B cell (primary cell): ENCODE measurements around the gene SMIM35. TPM values are rescaled to one million over a fixed set of nuclear protein-coding genes. Genes with fewer than 3 reads are reported as not detected.

Experiments
- ATAC-seq: fragments of 200-7000 bp; cut with Tn5 transposase; one replicate; pipeline ENCODE4 v1.10.0; 2021; ENCODE audit warnings: low read depth, mild to moderate bottlenecking, moderate number of reproducible peaks, moderate library complexity
- CTCF ChIA-PET: fragments of 350-600 bp; sonication (Branson Sonifier 250); formaldehyde crosslinking; loops from one replicate; lab custom pipeline; 2021; ENCODE audit warnings: antibody characterized with exemption, inconsistent platforms; lab: Charles Lee
- POLR2A ChIA-PET: fragments of 350-600 bp; sonication (Branson Sonifier 250); formaldehyde crosslinking; loops from one replicate; lab custom pipeline; 2021; ENCODE audit warnings: antibody characterized with exemption; lab: Charles Lee
- DNase-seq: peaks from one replicate; pipeline ENCODE4 v3.0.0; 2013
- H2AFZ ChIP-seq: 2 replicates; pipeline ENCODE4 v1.6.1; 2012; ENCODE audit warnings: mild to moderate bottlenecking, low read depth, low read length; ENCODE audit not compliant: insufficient read depth, poor library complexity, severe bottlenecking
- H3K27ac ChIP-seq, 2 donors: 1 replicate in 1 of 2; 2 replicates in 1 of 2; pipeline ENCODE4 v1.5.1; 2012 to 2013; ENCODE audit warnings: low read length in 2 of 2, mild to moderate bottlenecking in 2 of 2, moderate library complexity in 1 of 2
- H3K27me3 ChIP-seq, 4 experiments: fragments of 200-600 bp in 1 of 4; sonication (generic) in 1 of 4; replicated peaks in 1 of 4; 1 replicate in 2 of 4; 2 replicates in 2 of 4; pipeline versions ENCODE4 v1.6.1 to v1.7.0; 2013 to 2016; ENCODE audit warnings: low read length in 3 of 4, mild to moderate bottlenecking in 2 of 4, mixed read lengths in 1 of 4, moderate library complexity in 1 of 4; ENCODE audit not compliant: insufficient read depth in 4 of 4, control insufficient read depth in 3 of 4; ENCODE audit errors: control extremely low read depth in 1 of 4
- H3K36me3 ChIP-seq, 2 experiments: replicated peaks in 1 of 2; 1 replicate in 1 of 2; 2 replicates in 1 of 2; pipeline versions ENCODE4 v1.6.1 to v1.7.1; 2013; ENCODE audit warnings: low read length in 1 of 2; ENCODE audit not compliant: insufficient read depth in 2 of 2, control insufficient read depth in 1 of 2; ENCODE audit errors: control extremely low read depth in 1 of 2, extremely low read depth in 1 of 2
- H3K4me1 ChIP-seq, 2 donors: fragments of 200-600 bp in 1 of 2; sonication (generic) in 1 of 2; 1 replicate in 1 of 2; 2 replicates in 1 of 2; pipeline versions ENCODE4 v1.5.1 to v1.6.1; 2013 to 2017; ENCODE audit warnings: low read length in 2 of 2; ENCODE audit not compliant: control insufficient read depth in 2 of 2, insufficient read depth in 2 of 2
- H3K4me2 ChIP-seq: replicated peaks from 2 replicates; pipeline ENCODE3; 2012; ENCODE audit warnings: mild to moderate bottlenecking, low read depth, low read length; ENCODE audit not compliant: poor library complexity, severe bottlenecking
- H3K4me3 ChIP-seq, 5 experiments: fragments of 200-600 bp in 1 of 5; sonication (generic) in 1 of 5; 1 replicate in 3 of 5; 2 replicates in 2 of 5; pipeline versions ENCODE4 v1.5.1 to v1.7.0; 2011 to 2016; ENCODE audit warnings: low read length in 4 of 5, mild to moderate bottlenecking in 4 of 5, low read depth in 2 of 5, control low read depth in 1 of 5, moderate library complexity in 1 of 5; ENCODE audit not compliant: insufficient read depth in 1 of 5; ENCODE audit errors: control extremely low read depth in 1 of 5, extremely low read depth in 1 of 5
- H3K79me2 ChIP-seq: fragments of 200-600 bp; sonication (generic); one replicate; pipeline ENCODE4 v1.6.0; 2016; ENCODE audit warnings: low read length; ENCODE audit not compliant: control insufficient read depth, insufficient read depth
- H3K9ac ChIP-seq: fragments of 200-600 bp; sonication (generic); 2 replicates; pipeline ENCODE4 v1.6.1; 2017; ENCODE audit warnings: mild to moderate bottlenecking, low read length, moderate library complexity
- H3K9me3 ChIP-seq, 3 donors: one replicate each; pipeline versions ENCODE4 v1.6.1 to v1.7.1; 2013; ENCODE audit warnings: low read length in 2 of 3; ENCODE audit not compliant: control insufficient read depth in 2 of 3, insufficient read depth in 1 of 3; ENCODE audit errors: control extremely low read depth in 1 of 3
- H4K20me1 ChIP-seq: 2 replicates; pipeline ENCODE4 v1.6.0; 2012; ENCODE audit warnings: mild to moderate bottlenecking, low read length; ENCODE audit not compliant: insufficient read depth, control insufficient read depth, poor library complexity, severe bottlenecking
- H3K27ac Mint-ChIP-seq: one replicate; pipeline ENCODE4 v1.8.0; 2021; ENCODE audit warnings: mixed read lengths
- H3K27me3 Mint-ChIP-seq: one replicate; pipeline ENCODE4 v1.8.0; 2021; ENCODE audit warnings: mixed read lengths
- H3K4me1 Mint-ChIP-seq: one replicate; pipeline ENCODE4 v1.8.0; 2021; ENCODE audit warnings: mixed read lengths
- H3K4me3 Mint-ChIP-seq: one replicate; pipeline ENCODE4 v1.8.0; 2021; ENCODE audit warnings: mixed read lengths
- H3K9me3 Mint-ChIP-seq: one replicate; pipeline ENCODE4 v1.8.0; 2022; ENCODE audit warnings: mixed read lengths; ENCODE audit not compliant: insufficient read depth
- CTCF ChIP-seq: fragments of 200-600 bp; IDR thresholded peaks from one replicate; pipeline ENCODE4 v1.8.0; 2022; ENCODE audit warnings: antibody characterized with exemption, mild to moderate bottlenecking
- EZH2 ChIP-seq: IDR thresholded peaks from 2 replicates; pipeline ENCODE4 v1.6.1; 2012; ENCODE audit warnings: borderline replicate concordance, low read depth, mild to moderate bottlenecking, moderate library complexity, low read length; ENCODE audit not compliant: insufficient read depth, poor library complexity, severe bottlenecking
- WGBS: methylation state at CpG from one replicate; pipeline ENCODE4 v1.1.5; 2013; ENCODE audit warnings: missing lambda C conversion rate; ENCODE audit not compliant: insufficient coverage; 5-methylcytosine and 5-hydroxymethylcytosine counted together
- intact Hi-C: fragments of 100-400 bp; cut with micrococcal nuclease; formaldehyde crosslinking; loops from one replicate; pipeline ENCODE4 v1.10.0; 2022
- polyA plus RNA-seq: library from polyadenylated mRNA; depleted of rRNA; stranded (reverse); fragments of >200 nt; gene quantifications from 2 replicates; pipeline ENCODE4 v1.2.3, GENCODE V29; 2012
- total RNA-seq, 2 donors: library from RNA; stranded (reverse); fragments of 120-200 nt in 1 of 2; gene quantifications; 1 replicate in 1 of 2; 2 replicates in 1 of 2; pipeline versions ENCODE4 v1.2.3 to v1.2.4, GENCODE V29; 2013 to 2022

SMIM35 gene
- total and polyA plus RNA-seq, 2 donors (not counting 1 experiment from before 2014, with no cell fraction given): 1.3 to 4.5 TPM

GRCh38 chr11:118012083-118012669 is 74.6 kb downstream of the SMIM35 start:
- Histone ChIP-seq H3K36me3 (no peaks in the 10 kb centered on the region), H3K4me3 (peak overlapping the region in 1 of 5 experiments; percentile 21), H3K27ac (peak overlapping the region; percentile 95 to 99), H3K4me1 (peaks cover 99 to 100% of the 10 kb centered on the region in 2 donors), H2AFZ (peak overlapping the region; percentile 29), H3K4me2 (peak overlapping the region; percentile 67), H3K9ac (no peak overlapping the region), H3K79me2 (no peaks in the 10 kb centered on the region), H3K9me3 (peaks cover 0 to 17% (median 5%) of the 10 kb centered on the region in 3 donors), H4K20me1 (no peaks in the 10 kb centered on the region), H3K27me3 (no peaks in the 10 kb centered on the region)
- 9% methylated on average over 6 of the region's 7 CpGs for WGBS
- Mint-ChIP-seq H3K9me3 (peaks cover 2% of the 10 kb centered on the region), H3K27me3 (no peaks in the 10 kb centered on the region), H3K4me1 (peaks cover 100% of the 10 kb centered on the region), H3K27ac (peak overlapping the region; percentile 99), H3K4me3 (peak overlapping the region; percentile 54)
- DNase-seq (peak; percentile 61), ATAC-seq (peak; percentile 18)
- intact Hi-C loops: loop anchor here (1.0 to 10.0 kb wide), 2 partner anchors 10 to 213 kb away; partner anchors contain the start of gene JAML
- ChIA-PET CTCF (interaction anchor here (0.8 to 10.5 kb wide), 8 partner anchors 10 to 66 kb away, joined by 3 to 133 read pairs (median 10); partner anchors contain the start of gene IL10RA), POLR2A (interaction anchor here (0.7 to 20.9 kb wide), 6 partner anchors 9 to 62 kb away, joined by 3 to 346 read pairs (median 14); partner anchors contain the start of gene IL10RA)
- no peak for TF ChIP-seq EZH2

- H4K20me1 ChIP-seq: no peaks in the 10 kb centered on the region
- H3K27ac Mint-ChIP-seq: peak overlapping the region; percentile 99
- peak overlapping the region in 2 of 5 experiments; percentile 2 to 38 for H3K4me3 ChIP-seq
- peak; percentile 96 for DNase-seq
- ChIA-PET POLR2A (interaction anchor here (0.6 to 20.9 kb wide), 7 partner anchors 16 to 1195 kb away, joined by 3 to 346 read pairs (median 8); partner anchors contain the start of genes CBL and IL10RA), CTCF (interaction anchor here (1.4 to 10.5 kb wide), 7 partner anchors 9 to 64 kb away, joined by 5 to 133 read pairs (median 10); partner anchors contain the start of gene IL10RA)
- no peaks in the 10 kb centered on the region for H3K27me3 Mint-ChIP-seq
- 26% methylated on average over 18 of the region's 21 CpGs for WGBS
- H3K4me1 ChIP-seq: peaks cover 99 to 100% of the 10 kb centered on the region in 2 donors
- TF ChIP-seq CTCF: no peak
- H3K27ac ChIP-seq: peak overlapping the region; percentile 95 to 99
- no peaks in the 10 kb centered on the region for H3K36me3 ChIP-seq
- H2AFZ ChIP-seq: peak overlapping the region; percentile 23
- peaks cover 2% of the 10 kb centered on the region for H3K9me3 Mint-ChIP-seq
- H3K4me2 ChIP-seq: peak overlapping the region; percentile 67
- H3K4me1 Mint-ChIP-seq: peaks cover 100% of the 10 kb centered on the region
- ATAC-seq: peak; percentile 73
- peak overlapping the region; percentile 75 for H3K4me3 Mint-ChIP-seq
- peak overlapping the region; percentile 53 for H3K9ac ChIP-seq
- no peaks in the 10 kb centered on the region for H3K79me2 ChIP-seq
- intact Hi-C loops: loop anchor here (1.0 to 10.0 kb wide), 5 partner anchors 25 to 214 kb away; partner anchors contain the start of genes IL10RA and JAML
- peaks cover 0 to 14% (median 0%) of the 10 kb centered on the region in 3 donors for H3K9me3 ChIP-seq
- H3K27me3 ChIP-seq: no peaks in the 10 kb centered on the region
Observed at GRCh38 chr11:118010738-118011461, 75.9 kb downstream of the SMIM35 start.
